Tibial artery (tissue), 4 donors: ENCODE data around the gene CCR3.

ENCODE experiments used
- DNase-seq, 2 donors: peaks; one replicate each; pipeline ENCODE4 v3.0.0-alpha.2; 2019
- H3K27ac ChIP-seq, 2 donors: fragments of 200-600 bp; sonication (generic) in 1 of 2; 1 replicate in 1 of 2; 2 replicates in 1 of 2; pipeline ENCODE4 v1.5.1; 2018 to 2019; ENCODE audit warnings: mild to moderate bottlenecking in 1 of 2
- H3K27me3 ChIP-seq, 2 donors: fragments of 200-600 bp; sonication (generic) in 1 of 2; one replicate each; pipeline versions ENCODE4 v1.5.1 to v1.6.0; 2016 to 2019
- H3K36me3 ChIP-seq, 3 donors: fragments of 200-600 bp; sonication (generic) in 2 of 3; one replicate each; pipeline ENCODE4 v1.5.1; 2016 to 2019; ENCODE audit warnings: mild to moderate bottlenecking in 2 of 3
- H3K4me1 ChIP-seq, 4 donors: fragments of 200-600 bp; sonication (generic) in 2 of 4; 1 replicate in 3 of 4; 2 replicates in 1 of 4; pipeline ENCODE4 v1.5.1; 2016 to 2019
- H3K4me3 ChIP-seq, 2 donors: fragments of 200-600 bp; sonication (generic) in 1 of 2; 1 replicate in 1 of 2; 2 replicates in 1 of 2; pipeline ENCODE4 v1.5.1; 2018 to 2019; ENCODE audit warnings: mild to moderate bottlenecking in 2 of 2
- H3K9me3 ChIP-seq, 3 donors: fragments of 200-600 bp; sonication (generic) in 1 of 3; one replicate each; pipeline ENCODE4 v1.5.1; 2016 to 2019
- CTCF ChIP-seq, 2 experiments: fragments of 200-600 bp in 1 of 2; fragments of 450-650 bp in 1 of 2; IDR thresholded peaks; one replicate each; pipeline ENCODE4 v1.5.1; 2017 to 2019; ENCODE audit warnings: antibody characterized with exemption in 2 of 2, mild to moderate bottlenecking in 1 of 2, moderate library complexity in 1 of 2
- intact Hi-C: fragments of 100-400 bp; cut with DNase I; formaldehyde crosslinking; loops from one replicate; pipeline ENCODE4 v1.15.0; 2023; ENCODE audit warnings: low total_unique reads

Gene CCR3

GRCh38 chr3:46221938-46222337 is 20.3 kb upstream of the CCR3 start:
- TF ChIP-seq CTCF (IDR thresholded peaks at IDR 0.05), result no peak
- Histone ChIP-seq H3K27me3 (peaks cover 0 to 4% of the 10 kb centered on the region in 2 donors), H3K27ac (no peak overlapping the region), H3K4me1 (no peaks in the 10 kb centered on the region), H3K36me3 (no peaks in the 10 kb centered on the region), H3K4me3 (no peak overlapping the region), H3K9me3 (peaks cover 0 to 6% (median 0%) of the 10 kb centered on the region in 3 donors)
- DNase-seq, result no peak
- intact Hi-C loops, result no loop called here

GRCh38 chr3:46222435-46223161 is 19.7 kb upstream of the CCR3 start:
- Histone ChIP-seq H3K4me1 (no peaks in the 10 kb centered on the region), H3K27me3 (peaks cover 0 to 4% of the 10 kb centered on the region in 2 donors), H3K9me3 (peaks cover 0 to 7% (median 0%) of the 10 kb centered on the region in 3 donors), H3K36me3 (no peaks in the 10 kb centered on the region), H3K27ac (no peak overlapping the region), H3K4me3 (no peak overlapping the region)
- TF ChIP-seq CTCF (IDR thresholded peaks at IDR 0.05), result no peak
- no peak for DNase-seq
- intact Hi-C loops, result no loop called here

- TF ChIP-seq CTCF (IDR thresholded peaks at IDR 0.05), result no peak
- Histone ChIP-seq H3K4me1 (no peaks in the 10 kb centered on the region), H3K27ac (no peak overlapping the region), H3K9me3 (peaks cover 0 to 7% (median 0%) of the 10 kb centered on the region in 3 donors), H3K27me3 (peaks cover 0 to 3% of the 10 kb centered on the region in 2 donors), H3K4me3 (no peak overlapping the region), H3K36me3 (no peaks in the 10 kb centered on the region)
- DNase-seq, result peak in 1 of 2 donors; percentile 67
- intact Hi-C loops, result no loop called here
These were observed 13.7 kb upstream of the CCR3 start for GRCh38 chr3:46228260-46229242.

GRCh38 chr3:46231323-46231722 is 10.9 kb upstream of the CCR3 start:
- DNase-seq, result no peak
- Histone ChIP-seq H3K9me3 (peaks cover 0 to 5% (median 0%) of the 10 kb centered on the region in 3 donors), H3K27me3 (peaks cover 0 to 3% of the 10 kb centered on the region in 2 donors), H3K27ac (no peak overlapping the region), H3K4me3 (no peak overlapping the region), H3K4me1 (no peaks in the 10 kb centered on the region), H3K36me3 (no peaks in the 10 kb centered on the region)
- intact Hi-C loops, result no loop called here
- no peak for TF ChIP-seq CTCF (IDR thresholded peaks at IDR 0.05)

- TF ChIP-seq CTCF (IDR thresholded peaks at IDR 0.05), result no peak
- H3K4me3 ChIP-seq, result no peak overlapping the region
- H3K27me3 ChIP-seq, result peaks cover 0 to 3% of the 10 kb centered on the region in 2 donors
- DNase-seq, result no peak
- H3K9me3 ChIP-seq, result no peaks in the 10 kb centered on the region
- no peak overlapping the region for H3K27ac ChIP-seq
- H3K4me1 ChIP-seq, result no peaks in the 10 kb centered on the region
- intact Hi-C loops, result no loop called here
- no peaks in the 10 kb centered on the region for H3K36me3 ChIP-seq
These were observed 9.1 kb upstream of the CCR3 start for GRCh38 chr3:46233194-46233593.
